ENCODE measurements around the gene RPS6KC1. TPM values are rescaled to one million over a fixed set of nuclear protein-coding genes. Genes with fewer than 3 reads are reported as not detected.

RPS6KC1 gene
- total RNA-seq, 1 experiment from 2014 or later: 16.4 TPM

DNA sequence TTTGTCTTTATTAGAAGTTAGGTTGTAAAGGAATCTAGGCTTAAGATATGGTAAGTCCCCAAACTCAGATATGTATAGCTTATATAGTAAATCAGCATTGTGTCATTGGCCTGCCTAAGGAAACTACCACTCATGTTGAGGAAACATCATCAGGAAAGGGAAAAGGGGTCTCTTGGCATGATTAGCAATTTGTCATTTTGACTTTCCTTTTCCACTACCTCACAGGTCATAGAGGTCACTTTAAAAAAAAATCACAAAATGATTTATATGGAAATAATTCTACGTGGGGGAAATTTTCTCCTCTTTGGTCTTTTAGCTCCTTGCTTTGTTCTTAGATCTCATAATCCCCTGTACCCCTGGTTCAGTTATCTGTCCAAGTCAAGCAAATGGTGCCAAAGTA lies 213.5 kb downstream of the RPS6KC1 start:
- intact Hi-C loops (cut with micrococcal nuclease; ENCODE audit: unreplicated experiment): no loop called here
- Histone ChIP-seq H3K9me3 (ENCODE audit: insufficient read depth, low read depth) (no peaks in the 10 kb centered on the region), H3K4me3 (no peak overlapping the region), H2AFZ (no peak overlapping the region), H3K4me1 (replicated peaks; ENCODE audit: insufficient read depth) (peaks cover 5% of the 10 kb centered on the region; the same call in 1 of the 2 replicates), H3K79me2 (ENCODE audit: low read depth) (no peaks in the 10 kb centered on the region), H3K36me3 (ENCODE audit: low read depth) (no peaks in the 10 kb centered on the region), H3K9me2 (ENCODE audit: insufficient read depth) (no peaks in the 10 kb centered on the region), H3K4me2 (no peak overlapping the region), H3K27me3 (ENCODE audit: insufficient read depth, low read depth) (no peaks in the 10 kb centered on the region), H3F3A (ENCODE audit: insufficient read depth, low read depth) (no peaks in the 10 kb centered on the region), H4K20me1 (ENCODE audit: insufficient read depth) (no peaks in the 10 kb centered on the region), H3K27ac (no peak overlapping the region)
- no peak for TF ChIP-seq EZH2 (IDR thresholded peaks at IDR 0.05; ENCODE audit: low read depth)
- TF ChIP-seq, protein P1, sequence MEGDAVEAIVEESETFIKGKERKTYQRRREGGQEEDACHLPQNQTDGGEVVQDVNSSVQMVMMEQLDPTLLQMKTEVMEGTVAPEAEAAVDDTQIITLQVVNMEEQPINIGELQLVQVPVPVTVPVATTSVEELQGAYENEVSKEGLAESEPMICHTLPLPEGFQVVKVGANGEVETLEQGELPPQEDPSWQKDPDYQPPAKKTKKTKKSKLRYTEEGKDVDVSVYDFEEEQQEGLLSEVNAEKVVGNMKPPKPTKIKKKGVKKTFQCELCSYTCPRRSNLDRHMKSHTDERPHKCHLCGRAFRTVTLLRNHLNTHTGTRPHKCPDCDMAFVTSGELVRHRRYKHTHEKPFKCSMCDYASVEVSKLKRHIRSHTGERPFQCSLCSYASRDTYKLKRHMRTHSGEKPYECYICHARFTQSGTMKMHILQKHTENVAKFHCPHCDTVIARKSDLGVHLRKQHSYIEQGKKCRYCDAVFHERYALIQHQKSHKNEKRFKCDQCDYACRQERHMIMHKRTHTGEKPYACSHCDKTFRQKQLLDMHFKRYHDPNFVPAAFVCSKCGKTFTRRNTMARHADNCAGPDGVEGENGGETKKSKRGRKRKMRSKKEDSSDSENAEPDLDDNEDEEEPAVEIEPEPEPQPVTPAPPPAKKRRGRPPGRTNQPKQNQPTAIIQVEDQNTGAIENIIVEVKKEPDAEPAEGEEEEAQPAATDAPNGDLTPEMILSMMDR (conservative IDR thresholded peaks at IDR 0.05): no peak
- no peak for DNase-seq
- ChIA-PET POLR2A (ENCODE audit: unreplicated experiment) (no interaction called here), CTCF (interaction anchor here (0.6 kb wide), 1 partner anchor 67 kb away, joined by 10 read pairs; no protein-coding TSS in a partner anchor)
- BruUV-seq (replicated peaks): no TSS peak

DNA sequence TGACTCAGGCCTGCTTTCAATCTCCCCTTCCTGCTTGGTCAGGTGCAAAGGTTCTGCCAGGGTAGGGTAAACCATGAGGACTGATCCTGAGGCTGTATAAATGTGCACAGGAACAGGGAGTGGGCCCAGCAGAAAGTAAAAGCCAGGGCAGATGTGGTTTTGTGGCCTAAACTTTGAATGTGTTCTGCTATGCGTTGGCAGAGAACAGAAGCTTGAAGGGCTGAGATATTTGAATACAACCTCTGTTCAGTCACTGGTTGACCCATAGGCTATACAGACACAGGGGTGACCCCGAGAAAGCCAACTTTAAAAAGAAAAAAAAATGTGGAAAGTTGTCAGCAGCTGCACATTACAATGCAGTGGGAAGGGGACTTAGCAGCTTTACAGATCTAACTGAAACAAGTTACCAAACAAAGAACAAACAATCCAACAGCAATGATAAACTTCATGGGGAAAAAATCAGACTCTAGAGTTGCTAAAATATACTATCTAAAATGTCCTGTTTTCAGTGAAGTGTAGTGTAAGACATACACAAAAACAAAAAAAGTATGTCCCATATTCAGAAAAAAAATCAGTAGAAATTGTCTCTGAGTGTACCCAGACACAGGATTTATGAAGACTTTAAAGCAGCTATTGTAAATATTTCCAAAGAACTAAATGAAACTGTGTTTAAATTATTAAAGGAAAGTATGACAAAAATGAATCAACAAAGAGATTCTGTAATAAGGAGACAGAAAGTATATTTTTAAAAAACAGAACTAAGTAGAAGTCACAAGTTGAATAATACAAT lies 216.1 kb downstream of the RPS6KC1 start:
- no peaks in the 10 kb centered on the region for H3K79me2 ChIP-seq (ENCODE audit: low read depth)
- CTCF ChIA-PET: no interaction called here
- intact Hi-C loops (cut with micrococcal nuclease; ENCODE audit: unreplicated experiment): no loop called here
- H3K4me1 ChIP-seq (replicated peaks; ENCODE audit: insufficient read depth): peaks cover 5% of the 10 kb centered on the region; the same call in 1 of the 2 replicates
- no peak overlapping the region for H3K4me3 ChIP-seq
- H3K36me3 ChIP-seq (ENCODE audit: low read depth): no peaks in the 10 kb centered on the region
- H3K4me2 ChIP-seq: no peak overlapping the region
- TF ChIP-seq, protein P1 (conservative IDR thresholded peaks at IDR 0.05): no peak
- TF ChIP-seq EZH2 (IDR thresholded peaks at IDR 0.05; ENCODE audit: low read depth): no peak
- H3K27me3 ChIP-seq (ENCODE audit: insufficient read depth, low read depth): no peaks in the 10 kb centered on the region
- no TSS peak for BruUV-seq (replicated peaks)
- DNase-seq: no peak
- no peak overlapping the region for H3K27ac ChIP-seq
- H3K9me3 ChIP-seq (ENCODE audit: insufficient read depth, low read depth): no peaks in the 10 kb centered on the region
- H4K20me1 ChIP-seq (ENCODE audit: insufficient read depth): no peaks in the 10 kb centered on the region
- POLR2A ChIA-PET (ENCODE audit: unreplicated experiment): no interaction called here
- H3F3A ChIP-seq (ENCODE audit: insufficient read depth, low read depth): no peaks in the 10 kb centered on the region
- no peak overlapping the region for H2AFZ ChIP-seq
- H3K9me2 ChIP-seq (ENCODE audit: insufficient read depth): no peaks in the 10 kb centered on the region

DNA sequence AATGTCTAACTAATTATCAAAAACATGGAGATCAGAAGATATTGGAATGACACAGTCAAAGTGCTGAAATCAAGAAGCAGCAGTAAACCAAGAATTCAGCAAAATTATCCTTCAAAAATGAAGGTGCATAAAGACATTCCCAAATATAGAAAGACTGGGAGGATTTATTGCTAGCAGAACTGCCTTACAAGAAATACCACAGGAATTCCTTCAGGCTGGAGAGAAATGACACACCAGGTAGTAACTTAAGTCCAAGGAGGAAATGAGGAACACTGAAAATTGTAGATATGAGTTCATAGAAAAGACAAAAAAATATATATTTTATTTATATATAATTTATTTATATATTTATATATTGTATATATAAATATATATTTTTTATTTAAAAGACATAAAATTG lies 217.2 kb downstream of the RPS6KC1 start:
- DNase-seq: peak in 1 of 2 experiments; percentile 40
- intact Hi-C loops (cut with micrococcal nuclease; ENCODE audit: unreplicated experiment): no loop called here
- Histone ChIP-seq H3K27me3 (ENCODE audit: insufficient read depth, low read depth) (no peaks in the 10 kb centered on the region), H3K9me2 (ENCODE audit: insufficient read depth) (no peaks in the 10 kb centered on the region), H3F3A (ENCODE audit: insufficient read depth, low read depth) (no peaks in the 10 kb centered on the region), H3K4me3 (no peak overlapping the region), H3K4me1 (replicated peaks; ENCODE audit: insufficient read depth) (peaks cover 5% of the 10 kb centered on the region; the same call in 1 of the 2 replicates), H3K36me3 (ENCODE audit: low read depth) (no peaks in the 10 kb centered on the region), H3K79me2 (ENCODE audit: low read depth) (no peaks in the 10 kb centered on the region), H3K4me2 (no peak overlapping the region), H3K27ac (no peak overlapping the region), H3K9me3 (ENCODE audit: insufficient read depth, low read depth) (no peaks in the 10 kb centered on the region), H4K20me1 (ENCODE audit: insufficient read depth) (no peaks in the 10 kb centered on the region), H2AFZ (no peak overlapping the region)
- BruUV-seq (replicated peaks): no TSS peak
- CTCF ChIA-PET: no interaction called here
- POLR2A ChIA-PET (ENCODE audit: unreplicated experiment): no interaction called here
- no peak for TF ChIP-seq EZH2 (IDR thresholded peaks at IDR 0.05; ENCODE audit: low read depth)
- TF ChIP-seq, protein P1 (conservative IDR thresholded peaks at IDR 0.05): no peak

Measured in PC-9 (cell line).